Measurements from ENCODE around the gene L3MBTL4.
"Not testable (repeated sequence)": the region's sequence is repeated elsewhere in the genome, so short reads cannot be mapped to it uniquely, and the experiment has no call there.

The L3MBTL4 gene

DNA sequence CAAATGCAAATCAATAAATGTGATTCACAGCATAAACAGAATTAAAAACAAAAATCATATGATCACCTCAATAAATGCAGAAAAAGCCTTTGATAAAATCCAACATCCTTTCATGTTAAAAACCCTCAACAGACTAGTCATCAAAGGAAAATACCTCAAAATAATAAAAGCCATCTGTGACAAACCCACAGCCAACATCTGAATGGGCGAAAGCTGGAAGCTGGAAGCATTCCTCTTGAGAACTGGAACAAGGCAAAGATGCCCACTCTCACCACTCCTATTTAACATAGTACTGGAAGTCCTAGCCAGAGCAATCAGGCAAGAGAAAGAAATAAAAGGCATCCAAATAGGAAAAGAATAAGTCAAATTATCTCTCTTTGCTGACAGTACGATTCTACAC lies 367.1 kb downstream of the L3MBTL4 start:
- H3K4me3 ChIP-seq (ENCODE audit: low read depth in 1 of 2, low read length in 2 of 2); H3K27ac ChIP-seq (ENCODE audit: low read depth, low read length); H3K9ac ChIP-seq (ENCODE audit: low read depth in 1 of 2, low read length in 2 of 2); H3K4me1 ChIP-seq (ENCODE audit: control insufficient read depth in 1 of 2, insufficient read depth in 2 of 2, low read length in 2 of 2); H3K27me3 ChIP-seq (ENCODE audit: control insufficient read depth in 1 of 2, insufficient read depth in 2 of 2, low read length in 2 of 2); H3K36me3 ChIP-seq (ENCODE audit: control insufficient read depth in 1 of 2, insufficient read depth in 2 of 2, low read length in 2 of 2): not testable (repeated sequence)
- peaks cover 2 to 11% of the 10 kb centered on the region in 2 donors for H3K9me3 ChIP-seq (ENCODE audit: control insufficient read depth in 1 of 2, low read length in 2 of 2)

DNA sequence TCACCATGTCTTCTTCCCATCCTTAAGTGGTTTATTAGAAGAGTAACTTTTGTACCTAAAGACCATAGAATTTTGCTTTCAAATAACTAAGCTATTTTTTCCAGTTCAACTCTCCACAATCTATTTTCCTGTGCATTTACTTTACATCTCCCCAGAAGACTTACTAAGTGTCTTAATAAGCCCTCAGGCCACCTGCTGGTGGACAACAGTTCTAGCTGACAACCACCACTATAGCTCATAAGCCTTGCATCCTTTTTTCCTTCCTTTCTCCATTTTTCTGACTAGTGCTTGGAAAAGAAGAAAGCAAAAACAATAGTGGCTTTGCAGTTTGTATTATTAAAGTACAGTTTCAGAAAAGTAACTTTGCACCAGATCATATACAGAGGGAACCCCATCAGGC lies 369.9 kb downstream of the L3MBTL4 start:
- Histone ChIP-seq H3K36me3 (ENCODE audit: control insufficient read depth in 1 of 2, insufficient read depth in 2 of 2, low read length in 2 of 2) (no peaks in the 10 kb centered on the region), H3K4me1 (ENCODE audit: control insufficient read depth in 1 of 2, insufficient read depth in 2 of 2, low read length in 2 of 2) (no peaks in the 10 kb centered on the region), H3K4me3 (ENCODE audit: low read depth in 1 of 2, low read length in 2 of 2) (no peak overlapping the region), H3K9ac (ENCODE audit: low read depth in 1 of 2, low read length in 2 of 2) (no peak overlapping the region), H3K27me3 (ENCODE audit: control insufficient read depth in 1 of 2, insufficient read depth in 2 of 2, low read length in 2 of 2) (no peaks in the 10 kb centered on the region), H3K9me3 (ENCODE audit: control insufficient read depth in 1 of 2, low read length in 2 of 2) (peaks cover 2 to 11% of the 10 kb centered on the region in 2 donors), H3K27ac (ENCODE audit: low read depth, low read length) (no peak overlapping the region)

DNA sequence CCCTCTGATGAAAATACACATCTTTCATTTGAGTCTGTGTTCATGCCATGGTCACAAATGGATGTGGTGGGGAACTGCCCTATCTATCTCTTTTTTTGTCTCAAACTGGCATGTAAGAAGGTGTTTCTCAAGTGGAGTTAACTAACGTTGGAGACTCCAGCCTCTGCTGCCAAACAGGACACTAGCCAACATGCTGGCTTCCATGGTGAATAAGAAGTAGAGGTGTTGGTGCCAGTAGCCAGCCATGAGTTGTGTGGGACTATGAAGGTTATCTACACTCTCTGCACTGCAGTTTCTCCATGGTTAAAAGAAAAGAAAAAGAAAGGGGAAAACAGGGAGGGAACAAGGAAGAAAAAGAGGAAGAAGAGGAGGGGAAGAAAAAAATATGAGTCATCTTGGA lies 370.4 kb downstream of the L3MBTL4 start:
- no peaks in the 10 kb centered on the region for H3K27me3 ChIP-seq (ENCODE audit: control insufficient read depth in 1 of 2, insufficient read depth in 2 of 2, low read length in 2 of 2)
- peaks cover 2 to 8% of the 10 kb centered on the region in 2 donors for H3K9me3 ChIP-seq (ENCODE audit: control insufficient read depth in 1 of 2, low read length in 2 of 2)
- no peaks in the 10 kb centered on the region for H3K36me3 ChIP-seq (ENCODE audit: control insufficient read depth in 1 of 2, insufficient read depth in 2 of 2, low read length in 2 of 2)
- no peaks in the 10 kb centered on the region for H3K4me1 ChIP-seq (ENCODE audit: control insufficient read depth in 1 of 2, insufficient read depth in 2 of 2, low read length in 2 of 2)
- H3K4me3 ChIP-seq (ENCODE audit: low read depth in 1 of 2, low read length in 2 of 2), result no peak overlapping the region
- H3K9ac ChIP-seq (ENCODE audit: low read depth in 1 of 2, low read length in 2 of 2), result no peak overlapping the region
- no peak overlapping the region for H3K27ac ChIP-seq (ENCODE audit: low read depth, low read length)

DNA sequence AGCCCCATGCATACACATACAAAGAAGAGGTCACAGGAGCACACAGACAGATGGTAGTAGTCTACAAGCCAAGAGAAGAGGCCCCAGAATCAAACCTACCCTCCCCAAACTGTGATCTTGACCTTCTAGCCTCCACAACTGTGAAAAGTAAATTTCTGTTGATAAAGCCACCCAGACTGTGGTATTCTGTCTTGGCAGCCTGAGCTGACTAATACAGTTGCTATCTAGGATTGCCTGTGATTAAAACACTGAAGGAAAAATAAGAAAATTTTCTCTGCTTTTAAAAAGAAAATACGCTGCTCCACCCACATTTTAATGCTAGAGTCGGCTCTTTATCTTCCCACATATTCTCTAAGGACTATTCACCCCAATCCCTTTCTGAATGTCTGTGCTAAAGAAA lies 375.7 kb downstream of the L3MBTL4 start:
- Histone ChIP-seq H3K36me3 (ENCODE audit: control insufficient read depth in 1 of 2, insufficient read depth in 2 of 2, low read length in 2 of 2) (no peaks in the 10 kb centered on the region), H3K4me3 (ENCODE audit: low read depth in 1 of 2, low read length in 2 of 2) (no peak overlapping the region), H3K9me3 (ENCODE audit: control insufficient read depth in 1 of 2, low read length in 2 of 2) (peaks cover 4 to 8% of the 10 kb centered on the region in 2 donors)

DNA sequence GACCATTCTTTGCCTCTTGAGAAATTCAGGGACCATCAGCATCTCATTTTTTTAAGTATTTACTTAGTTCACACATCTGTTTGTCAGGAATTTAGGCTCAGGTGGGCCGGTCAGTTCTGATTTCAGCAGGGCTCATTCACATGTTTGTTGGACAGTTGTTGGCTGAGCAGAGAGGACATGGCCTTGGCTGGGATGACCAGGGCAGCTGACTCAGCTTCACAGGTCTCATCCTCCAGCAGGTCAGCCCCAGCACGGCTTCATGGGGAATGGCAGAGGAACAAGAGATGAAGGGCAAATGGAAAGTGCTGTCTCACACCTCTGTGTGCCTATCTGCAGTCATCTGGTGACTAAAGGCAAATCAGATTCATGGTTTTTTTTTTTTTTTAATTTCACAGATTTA lies 383.3 kb downstream of the L3MBTL4 start:
- H3K9me3 ChIP-seq (ENCODE audit: control insufficient read depth in 1 of 2, low read length in 2 of 2), result peaks cover 3% of the 10 kb centered on the region in 2 donors
- H3K36me3 ChIP-seq (ENCODE audit: control insufficient read depth in 1 of 2, insufficient read depth in 2 of 2, low read length in 2 of 2), result no peaks in the 10 kb centered on the region
- no peaks in the 10 kb centered on the region for H3K4me1 ChIP-seq (ENCODE audit: control insufficient read depth in 1 of 2, insufficient read depth in 2 of 2, low read length in 2 of 2)
- no peak overlapping the region for H3K9ac ChIP-seq (ENCODE audit: low read depth in 1 of 2, low read length in 2 of 2)
- no peak overlapping the region for H3K27ac ChIP-seq (ENCODE audit: low read depth, low read length)
- no peaks in the 10 kb centered on the region for H3K27me3 ChIP-seq (ENCODE audit: control insufficient read depth in 1 of 2, insufficient read depth in 2 of 2, low read length in 2 of 2)
- H3K4me3 ChIP-seq (ENCODE audit: low read depth in 1 of 2, low read length in 2 of 2), result no peak overlapping the region

More for the DNA sequence above, 375.7 kb downstream of the L3MBTL4 start:
- Histone ChIP-seq H3K27ac (ENCODE audit: low read depth, low read length) (no peak overlapping the region), H3K4me1 (ENCODE audit: control insufficient read depth in 1 of 2, insufficient read depth in 2 of 2, low read length in 2 of 2) (no peaks in the 10 kb centered on the region), H3K27me3 (ENCODE audit: control insufficient read depth in 1 of 2, insufficient read depth in 2 of 2, low read length in 2 of 2) (no peaks in the 10 kb centered on the region), H3K9ac (ENCODE audit: low read depth in 1 of 2, low read length in 2 of 2) (no peak overlapping the region)

DNA sequence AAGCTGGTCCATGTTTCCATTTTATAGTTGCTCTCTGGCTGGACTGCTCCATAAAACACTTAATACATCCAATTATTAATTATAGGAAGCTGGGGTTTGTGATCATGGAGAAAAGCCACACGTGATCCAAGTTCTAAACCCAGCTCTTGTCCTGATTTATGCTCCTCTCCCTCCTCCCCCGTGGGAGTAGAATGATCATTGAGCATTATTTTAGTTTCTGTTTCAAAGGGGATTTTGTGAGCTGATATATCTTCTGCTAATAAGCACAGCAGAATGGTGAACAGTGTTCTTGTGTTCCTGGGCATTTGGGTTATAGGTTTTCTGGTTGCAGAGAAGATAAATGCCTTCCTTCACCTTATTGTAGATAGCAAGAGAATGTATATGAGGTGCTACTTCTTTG lies 383.7 kb downstream of the L3MBTL4 start:
- H3K27me3 ChIP-seq (ENCODE audit: control insufficient read depth in 1 of 2, insufficient read depth in 2 of 2, low read length in 2 of 2), result no peaks in the 10 kb centered on the region
- no peaks in the 10 kb centered on the region for H3K36me3 ChIP-seq (ENCODE audit: control insufficient read depth in 1 of 2, insufficient read depth in 2 of 2, low read length in 2 of 2)
- no peak overlapping the region for H3K27ac ChIP-seq (ENCODE audit: low read depth, low read length)
- H3K9me3 ChIP-seq (ENCODE audit: control insufficient read depth in 1 of 2, low read length in 2 of 2), result peaks cover 0 to 3% of the 10 kb centered on the region in 2 donors
- peak overlapping the region in 1 of 2 donors; percentile 16 for H3K4me3 ChIP-seq (ENCODE audit: low read depth in 1 of 2, low read length in 2 of 2)
- H3K4me1 ChIP-seq (ENCODE audit: control insufficient read depth in 1 of 2, insufficient read depth in 2 of 2, low read length in 2 of 2), result no peaks in the 10 kb centered on the region
- H3K9ac ChIP-seq (ENCODE audit: low read depth in 1 of 2, low read length in 2 of 2), result no peak overlapping the region

DNA sequence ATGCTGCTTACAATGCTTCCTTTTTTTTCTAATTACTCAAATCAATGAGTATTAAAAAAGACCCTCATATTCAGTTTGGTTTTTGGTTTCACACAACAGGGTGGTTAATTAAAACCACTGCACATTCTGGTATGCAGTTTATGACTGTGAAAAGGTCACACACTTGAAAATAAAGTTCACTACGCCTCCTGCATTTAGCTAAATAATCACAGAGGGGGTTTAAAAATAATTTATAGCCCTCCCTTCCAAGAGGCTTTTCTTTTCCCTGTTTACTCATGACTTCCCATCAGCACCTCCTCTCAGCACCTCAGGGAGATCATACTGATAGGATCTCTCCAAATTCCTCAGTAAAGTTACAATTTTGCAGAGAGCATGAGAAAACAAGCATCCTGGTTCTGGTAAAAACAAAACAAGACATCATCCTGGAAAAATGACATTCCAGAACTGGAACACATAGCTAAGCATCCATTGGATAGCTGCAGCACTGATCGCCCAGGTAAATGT lies 389.9 kb downstream of the L3MBTL4 start:
- Histone ChIP-seq H3K27me3 (ENCODE audit: control insufficient read depth in 1 of 2, insufficient read depth in 2 of 2, low read length in 2 of 2) (no peaks in the 10 kb centered on the region), H3K9me3 (ENCODE audit: control insufficient read depth in 1 of 2, low read length in 2 of 2) (no peaks in the 10 kb centered on the region), H3K4me3 (ENCODE audit: low read depth in 1 of 2, low read length in 2 of 2) (no peak overlapping the region), H3K36me3 (ENCODE audit: control insufficient read depth in 1 of 2, insufficient read depth in 2 of 2, low read length in 2 of 2) (no peaks in the 10 kb centered on the region), H3K9ac (ENCODE audit: low read depth in 1 of 2, low read length in 2 of 2) (no peak overlapping the region), H3K27ac (ENCODE audit: low read depth, low read length) (no peak overlapping the region), H3K4me1 (ENCODE audit: control insufficient read depth in 1 of 2, insufficient read depth in 2 of 2, low read length in 2 of 2) (no peaks in the 10 kb centered on the region)

DNA sequence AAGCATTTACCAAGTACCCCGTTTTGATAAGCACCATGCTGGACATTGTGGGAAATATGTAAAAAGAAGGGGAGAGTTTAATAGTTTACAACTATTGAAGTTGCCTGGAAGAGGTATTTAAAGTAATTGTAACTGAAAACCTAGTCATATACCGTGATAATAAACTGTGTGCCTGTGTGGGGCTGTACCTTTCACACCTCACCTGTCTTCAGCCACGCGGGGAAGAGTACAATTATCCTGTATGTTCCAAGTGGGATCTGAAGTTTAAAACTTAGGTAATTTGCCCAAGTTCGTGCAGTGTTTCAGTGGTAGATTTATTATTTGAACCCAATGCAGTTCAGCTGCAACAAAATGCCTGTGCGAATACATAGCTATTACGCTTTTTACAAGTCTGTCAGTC lies 391.2 kb downstream of the L3MBTL4 start:
- Histone ChIP-seq H3K4me1 (ENCODE audit: control insufficient read depth in 1 of 2, insufficient read depth in 2 of 2, low read length in 2 of 2) (no peaks in the 10 kb centered on the region), H3K27me3 (ENCODE audit: control insufficient read depth in 1 of 2, insufficient read depth in 2 of 2, low read length in 2 of 2) (no peaks in the 10 kb centered on the region), H3K36me3 (ENCODE audit: control insufficient read depth in 1 of 2, insufficient read depth in 2 of 2, low read length in 2 of 2) (no peaks in the 10 kb centered on the region), H3K27ac (ENCODE audit: low read depth, low read length) (no peak overlapping the region), H3K9me3 (ENCODE audit: control insufficient read depth in 1 of 2, low read length in 2 of 2) (no peaks in the 10 kb centered on the region), H3K9ac (ENCODE audit: low read depth in 1 of 2, low read length in 2 of 2) (no peak overlapping the region), H3K4me3 (ENCODE audit: low read depth in 1 of 2, low read length in 2 of 2) (no peak overlapping the region)

DNA sequence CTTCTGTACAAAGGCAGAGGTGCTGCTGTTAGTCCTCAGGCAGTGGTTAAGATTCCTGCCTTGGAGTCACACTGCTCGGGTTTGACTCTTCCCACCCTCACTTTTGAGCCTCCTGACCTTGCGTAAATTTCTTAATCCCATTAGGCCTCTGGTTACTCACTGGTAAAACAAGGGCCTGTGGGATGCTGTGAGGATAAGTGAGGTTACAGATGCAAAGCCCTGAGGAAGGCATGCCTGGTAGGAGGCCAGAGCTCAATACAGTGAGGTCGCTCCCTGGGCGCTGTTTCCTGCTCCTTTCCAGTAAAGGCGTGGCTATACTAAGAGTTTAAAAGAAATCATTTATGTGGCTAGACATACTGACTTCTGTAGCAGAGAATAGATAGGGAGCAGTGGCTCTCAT lies 391.9 kb downstream of the L3MBTL4 start:
- Histone ChIP-seq H3K9me3 (ENCODE audit: control insufficient read depth in 1 of 2, low read length in 2 of 2) (no peaks in the 10 kb centered on the region), H3K27me3 (ENCODE audit: control insufficient read depth in 1 of 2, insufficient read depth in 2 of 2, low read length in 2 of 2) (no peaks in the 10 kb centered on the region), H3K36me3 (ENCODE audit: control insufficient read depth in 1 of 2, insufficient read depth in 2 of 2, low read length in 2 of 2) (no peaks in the 10 kb centered on the region), H3K27ac (ENCODE audit: low read depth, low read length) (no peak overlapping the region), H3K4me1 (ENCODE audit: control insufficient read depth in 1 of 2, insufficient read depth in 2 of 2, low read length in 2 of 2) (no peaks in the 10 kb centered on the region), H3K9ac (ENCODE audit: low read depth in 1 of 2, low read length in 2 of 2) (no peak overlapping the region), H3K4me3 (ENCODE audit: low read depth in 1 of 2, low read length in 2 of 2) (no peak overlapping the region)

DNA sequence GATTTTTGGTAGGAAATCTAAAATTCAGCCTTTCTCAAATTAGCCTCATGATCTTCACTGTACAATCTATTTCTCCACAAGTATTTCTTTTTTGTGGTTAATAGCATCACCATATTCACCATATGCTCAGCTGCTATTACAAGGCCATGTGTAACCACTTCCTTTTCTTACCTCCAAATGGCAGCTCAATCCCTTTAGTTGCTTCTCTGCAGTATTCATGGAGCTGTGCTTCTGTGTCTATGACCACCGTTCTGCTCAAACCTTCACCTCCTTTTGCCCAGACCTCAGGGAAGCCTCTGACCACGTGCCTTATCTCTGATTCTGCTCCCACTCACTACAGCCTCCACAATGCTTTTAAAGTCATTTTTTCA lies 392.7 kb downstream of the L3MBTL4 start:
- Histone ChIP-seq H3K4me3 (ENCODE audit: low read depth in 1 of 2, low read length in 2 of 2) (no peak overlapping the region), H3K27me3 (ENCODE audit: control insufficient read depth in 1 of 2, insufficient read depth in 2 of 2, low read length in 2 of 2) (no peaks in the 10 kb centered on the region), H3K9ac (ENCODE audit: low read depth in 1 of 2, low read length in 2 of 2) (no peak overlapping the region), H3K27ac (ENCODE audit: low read depth, low read length) (no peak overlapping the region), H3K4me1 (ENCODE audit: control insufficient read depth in 1 of 2, insufficient read depth in 2 of 2, low read length in 2 of 2) (no peaks in the 10 kb centered on the region), H3K36me3 (ENCODE audit: control insufficient read depth in 1 of 2, insufficient read depth in 2 of 2, low read length in 2 of 2) (no peaks in the 10 kb centered on the region), H3K9me3 (ENCODE audit: control insufficient read depth in 1 of 2, low read length in 2 of 2) (no peaks in the 10 kb centered on the region)

Data from duodenal mucosa (tissue), 2 donors.